Activated T-helper 1 cell treated with anti-CD3 and anti-CD28 coated beads, Interleukin-12 subunit alpha, Interleukin-12 subunit beta, Interleukin-2, Interleukin-4 antibody, amounts not matched to agents 30 ng/mL and 10 ng/mL and 1 ng/mL, durations not matched to agents 14 hours and 24 hours and 36 hours (primary cell): ENCODE results near the gene KRTAP20-1. TPM values are rescaled to one million over a fixed set of nuclear protein-coding genes. Genes with fewer than 3 reads are reported as not detected.

Experiments
- DNase-seq: peaks from one replicate; pipeline ENCODE4 v3.0.0; 2021; ENCODE audit warnings: low spot score
- H3K27ac Mint-ChIP-seq: one replicate; pipeline ENCODE4 v1.8.0; 2021; ENCODE audit warnings: mild to moderate bottlenecking, mixed read lengths
- H3K27me3 Mint-ChIP-seq: one replicate; pipeline ENCODE4 v1.8.0; 2022; ENCODE audit warnings: mild to moderate bottlenecking, moderate library complexity, mixed read lengths; ENCODE audit not compliant: insufficient read depth
- H3K36me3 Mint-ChIP-seq: one replicate; pipeline ENCODE4 v1.8.0; 2021; ENCODE audit warnings: low read depth, mixed read lengths
- H3K4me1 Mint-ChIP-seq: one replicate; pipeline ENCODE4 v1.8.0; 2021; ENCODE audit warnings: low read depth, mixed read lengths
- H3K4me3 Mint-ChIP-seq: one replicate; pipeline ENCODE4 v1.8.0; 2021; ENCODE audit warnings: mild to moderate bottlenecking, moderate library complexity, mixed read lengths
- H3K9me3 Mint-ChIP-seq: one replicate; pipeline ENCODE4 v1.8.0; 2021; ENCODE audit warnings: mixed read lengths
- intact Hi-C: fragments of 100-400 bp; cut with micrococcal nuclease; formaldehyde crosslinking; loops from one replicate; pipeline ENCODE4 v1.15.1; 2024
- total RNA-seq: library from RNA; stranded (reverse); gene quantifications from 2 replicates; pipeline ENCODE4 v1.2.3, GENCODE V29; 2022

KRTAP20-1 gene
- total RNA-seq, 1 donor from 2014 or later: not detected

DNA sequence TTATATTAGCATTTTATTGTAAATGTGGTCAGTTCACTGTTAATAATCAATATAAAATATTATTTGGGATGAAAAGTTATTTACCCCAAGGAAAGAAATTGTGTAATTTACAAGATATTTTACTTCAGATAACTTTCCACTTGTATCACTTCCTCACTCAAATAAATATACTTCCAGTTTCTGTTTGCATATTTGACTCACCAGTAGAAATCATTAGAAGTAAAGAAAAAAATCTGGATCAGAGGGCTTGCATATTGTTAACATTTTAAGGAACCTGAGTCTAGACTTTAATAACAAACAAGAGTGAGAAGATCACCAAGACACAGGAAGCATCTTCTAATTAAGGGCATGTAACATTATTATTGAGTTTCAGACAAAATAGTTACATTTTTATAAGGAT is 3.9 kb downstream of the KRTAP20-1 start:
- H3K27ac Mint-ChIP-seq: no peak overlapping the region
- intact Hi-C loops: no loop called here

DNA sequence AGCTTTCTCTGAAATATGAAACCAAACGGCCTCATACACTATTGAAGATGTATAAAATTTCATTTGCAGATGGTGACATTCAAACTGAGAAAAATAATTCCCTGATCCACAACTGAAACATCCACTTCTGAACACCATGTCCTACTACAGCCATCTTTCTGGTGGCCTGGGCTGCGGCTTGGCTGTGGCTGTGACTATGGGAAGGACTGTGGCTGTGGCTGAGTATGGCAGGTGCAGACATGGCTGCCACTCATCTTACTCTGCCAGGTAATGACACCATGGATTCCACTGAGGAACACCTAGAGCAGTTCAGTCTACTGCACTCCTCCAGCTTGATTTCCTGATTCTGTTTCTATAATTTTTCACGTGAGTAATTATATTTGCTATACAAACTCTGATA is 4.3 kb downstream of the KRTAP20-1 start, which contains the start of gene KRTAP20-4:
KRTAP20-4 (plus strand) TSS at position 106 of the 400 bp plus-strand sequence.
- Mint-ChIP-seq H3K36me3 (no peaks in the 10 kb centered on the region), H3K4me3 (no peak within 1 kb of the TSS), H3K4me1 (no peaks in the 10 kb centered on the region), H3K9me3 (no peaks in the 10 kb centered on the region), H3K27ac (no peak within 1 kb of the TSS), H3K27me3 (no peaks in the 10 kb centered on the region)
- no peak for DNase-seq
- intact Hi-C loops: no loop called here

More for the DNA sequence above, 3.9 kb downstream of the KRTAP20-1 start:
- Mint-ChIP-seq H3K4me1 (no peaks in the 10 kb centered on the region), H3K9me3 (no peaks in the 10 kb centered on the region), H3K36me3 (no peaks in the 10 kb centered on the region), H3K27me3 (no peaks in the 10 kb centered on the region), H3K4me3 (no peak overlapping the region)
- DNase-seq: no peak

- H3K4me1 Mint-ChIP-seq: no peaks in the 10 kb centered on the region
- peaks cover 5% of the 10 kb centered on the region for H3K9me3 Mint-ChIP-seq
- DNase-seq: no peak
- intact Hi-C loops: no loop called here
- no peaks in the 10 kb centered on the region for H3K36me3 Mint-ChIP-seq
- no peaks in the 10 kb centered on the region for H3K27me3 Mint-ChIP-seq
- H3K27ac Mint-ChIP-seq: no peak overlapping the region
- no peak overlapping the region for H3K4me3 Mint-ChIP-seq
Measured at GRCh38 chr21:30623362-30623761, 7.1 kb downstream of the KRTAP20-1 start.

DNA sequence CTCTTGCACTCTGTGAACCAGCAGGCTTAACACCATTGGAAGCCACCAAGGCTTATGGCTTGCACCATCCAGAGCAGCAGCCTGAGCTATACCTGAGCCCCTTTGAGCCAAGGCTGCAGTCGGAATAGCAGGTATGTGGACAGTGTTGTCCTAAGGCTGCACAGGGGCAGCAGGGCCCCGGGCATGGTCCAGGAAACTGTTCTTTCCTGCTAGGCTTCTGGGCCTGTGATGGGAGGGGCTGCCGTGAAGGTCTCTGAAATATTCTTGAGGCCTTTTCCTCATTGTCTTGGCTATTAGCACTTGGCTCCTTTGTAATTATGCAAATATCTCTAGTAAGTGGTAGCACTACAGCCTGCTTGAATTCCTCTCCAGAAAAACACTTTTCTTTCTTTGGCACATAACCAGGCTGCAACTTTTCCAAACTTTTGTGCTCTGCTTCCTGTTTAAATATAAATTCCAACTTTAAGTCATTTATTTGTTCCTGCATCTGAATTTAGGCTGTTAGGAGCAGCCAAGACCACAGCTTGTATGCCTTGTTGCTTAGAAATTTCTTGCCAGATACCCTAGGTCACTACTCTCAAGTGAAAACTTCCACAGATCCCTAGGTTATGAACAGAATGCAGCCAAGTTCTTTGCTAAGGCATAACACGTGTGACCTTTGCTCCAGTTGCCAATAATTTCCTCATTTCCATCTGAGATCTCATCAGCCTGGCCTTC is 9.4 kb downstream of the KRTAP20-1 start:
- no peak overlapping the region for H3K4me3 Mint-ChIP-seq
- no peak overlapping the region for H3K27ac Mint-ChIP-seq
- H3K9me3 Mint-ChIP-seq: peaks cover 5% of the 10 kb centered on the region
- DNase-seq: no peak
- H3K36me3 Mint-ChIP-seq: no peaks in the 10 kb centered on the region
- no peaks in the 10 kb centered on the region for H3K4me1 Mint-ChIP-seq
- H3K27me3 Mint-ChIP-seq: no peaks in the 10 kb centered on the region
- intact Hi-C loops: no loop called here

DNA sequence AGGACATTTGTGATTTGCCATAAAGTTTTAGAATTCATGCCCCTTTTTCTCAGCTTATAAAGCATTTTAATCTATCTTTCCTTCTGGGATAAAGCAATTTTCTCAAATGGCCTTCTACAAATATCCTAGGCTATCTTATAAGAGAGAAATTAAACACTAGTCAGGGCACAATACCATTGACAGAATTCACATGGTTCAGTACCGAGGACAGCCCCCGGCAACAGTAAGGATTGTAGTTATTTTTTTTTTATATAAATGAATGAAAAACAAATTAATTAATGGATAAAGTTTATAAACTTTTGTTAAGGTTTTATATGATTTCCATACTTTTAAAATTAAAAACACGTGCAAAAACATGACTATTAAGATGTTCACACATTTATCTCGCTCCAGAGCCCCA is 11.9 kb downstream of the KRTAP20-1 start:
- no peak for DNase-seq
- no peaks in the 10 kb centered on the region for H3K27me3 Mint-ChIP-seq
- H3K4me1 Mint-ChIP-seq: no peaks in the 10 kb centered on the region
- no peak overlapping the region for H3K4me3 Mint-ChIP-seq
- H3K9me3 Mint-ChIP-seq: peaks cover 5% of the 10 kb centered on the region
- intact Hi-C loops: no loop called here
- no peaks in the 10 kb centered on the region for H3K36me3 Mint-ChIP-seq
- no peak overlapping the region for H3K27ac Mint-ChIP-seq

- Mint-ChIP-seq H3K27me3 (no peaks in the 10 kb centered on the region), H3K27ac (no peak overlapping the region), H3K4me3 (no peak overlapping the region), H3K9me3 (peaks cover 5% of the 10 kb centered on the region), H3K36me3 (no peaks in the 10 kb centered on the region), H3K4me1 (no peaks in the 10 kb centered on the region)
- intact Hi-C loops: no loop called here
- DNase-seq: no peak
Measured at GRCh38 chr21:30629200-30629599, 13.0 kb downstream of the KRTAP20-1 start.

DNA sequence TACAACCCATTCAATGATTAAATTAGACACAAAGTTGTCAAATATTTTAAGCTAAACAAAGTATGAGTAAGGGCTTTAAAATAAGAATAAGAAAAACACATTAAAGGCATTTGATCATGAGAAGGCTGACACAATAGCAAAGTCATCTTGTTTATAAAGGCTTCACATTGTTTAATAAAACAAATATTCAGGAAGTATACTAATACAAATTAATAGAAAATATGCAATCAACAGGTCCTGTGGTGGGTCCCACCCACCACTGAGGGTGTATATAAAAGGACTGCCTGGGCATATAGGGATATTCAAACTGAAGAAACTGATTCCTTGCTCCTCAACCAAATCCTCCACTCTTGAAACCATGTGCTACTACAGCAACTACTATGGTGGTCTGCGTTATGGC is 18.7 kb downstream of the KRTAP20-1 start, which contains the start of gene KRTAP20-2:
KRTAP20-2 (plus strand) TSS at position 301 of the 400 bp plus-strand sequence; CDS start at position 359, 58 bp downstream.
- intact Hi-C loops: no loop called here
- Mint-ChIP-seq H3K27me3 (no peaks in the 10 kb centered on the region), H3K4me1 (no peaks in the 10 kb centered on the region), H3K9me3 (no peaks in the 10 kb centered on the region), H3K27ac (no peak within 1 kb of the TSS), H3K36me3 (no peaks in the 10 kb centered on the region), H3K4me3 (no peak within 1 kb of the TSS)
- DNase-seq: no peak

DNA sequence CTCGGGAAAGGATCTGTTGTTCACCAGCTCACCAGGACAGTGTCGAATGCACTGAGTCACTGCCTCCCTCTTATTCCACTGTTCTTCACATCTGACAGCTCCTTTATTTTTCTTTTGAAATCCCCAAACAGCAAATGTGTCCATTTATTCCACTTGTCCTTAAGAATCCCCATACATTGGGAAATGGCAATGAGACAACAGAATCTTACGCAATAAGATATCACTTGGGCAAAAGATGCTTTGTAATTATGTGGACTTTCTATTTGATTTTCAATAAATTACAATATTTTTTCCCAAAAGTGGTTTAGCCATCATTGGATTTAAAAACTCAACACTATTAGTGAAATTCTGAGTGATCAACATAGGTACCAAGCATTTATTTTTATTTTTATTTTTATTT is 22.5 kb downstream of the KRTAP20-1 start:
- Mint-ChIP-seq H3K9me3 (no peaks in the 10 kb centered on the region), H3K27me3 (no peaks in the 10 kb centered on the region), H3K4me3 (no peak overlapping the region), H3K27ac (no peak overlapping the region), H3K4me1 (no peaks in the 10 kb centered on the region), H3K36me3 (no peaks in the 10 kb centered on the region)
- no peak for DNase-seq
- intact Hi-C loops: no loop called here

GRCh38 chr21:30642564-30642963 is 26.3 kb downstream of the KRTAP20-1 start, which contains the start of gene KRTAP20-3:
Gene KRTAP20-3 (plus strand): TSS chr21:30642864.
- Mint-ChIP-seq H3K27me3 (no peaks in the 10 kb centered on the region), H3K36me3 (no peaks in the 10 kb centered on the region), H3K4me1 (no peaks in the 10 kb centered on the region), H3K27ac (no peak within 1 kb of the TSS), H3K4me3 (no peak within 1 kb of the TSS), H3K9me3 (no peaks in the 10 kb centered on the region)
- DNase-seq: no peak
- intact Hi-C loops: no loop called here

GRCh38 chr21:30646904-30647414 is 30.7 kb downstream of the KRTAP20-1 start:
- H3K9me3 Mint-ChIP-seq: no peaks in the 10 kb centered on the region
- intact Hi-C loops: no loop called here
- no peaks in the 10 kb centered on the region for H3K4me1 Mint-ChIP-seq
- H3K4me3 Mint-ChIP-seq: no peak overlapping the region
- H3K27ac Mint-ChIP-seq: no peak overlapping the region
- H3K27me3 Mint-ChIP-seq: peaks cover 2% of the 10 kb centered on the region
- H3K36me3 Mint-ChIP-seq: no peaks in the 10 kb centered on the region
- no peak for DNase-seq

- H3K9me3 Mint-ChIP-seq: peaks cover 5% of the 10 kb centered on the region
- no peaks in the 10 kb centered on the region for H3K4me1 Mint-ChIP-seq
- H3K27ac Mint-ChIP-seq: no peak overlapping the region
- intact Hi-C loops: no loop called here
- no peak overlapping the region for H3K4me3 Mint-ChIP-seq
- DNase-seq: no peak
- H3K36me3 Mint-ChIP-seq: no peaks in the 10 kb centered on the region
- H3K27me3 Mint-ChIP-seq: peaks cover 2% of the 10 kb centered on the region
Measured at GRCh38 chr21:30652891-30653290, 36.7 kb downstream of the KRTAP20-1 start.
